SU-DHL-6 (cell line): ENCODE measurements around the gene TMEM184C.

Source experiments
- EZH2phosphoT487 ChIP-seq: fragments of 200-600 bp; sonication (generic), shearing (Covaris generic); conservative IDR thresholded peaks from 2 replicates; pipeline ENCODE4 v1.6.1; 2018; ENCODE audit warnings: mild to moderate bottlenecking, antibody characterized with exemption, low read length, moderate library complexity, mixed read lengths
- TF ChIP-seq, protein P1 (sequence below): fragments of 200-600 bp; sonication (generic); IDR thresholded peaks from one replicate; pipeline ENCODE4 v1.5.1; 2017; ENCODE audit warnings: antibody characterized with exemption, mild to moderate bottlenecking, low read length, moderate library complexity; ENCODE audit not compliant: insufficient read depth, poor library complexity, severe bottlenecking

DNA sequence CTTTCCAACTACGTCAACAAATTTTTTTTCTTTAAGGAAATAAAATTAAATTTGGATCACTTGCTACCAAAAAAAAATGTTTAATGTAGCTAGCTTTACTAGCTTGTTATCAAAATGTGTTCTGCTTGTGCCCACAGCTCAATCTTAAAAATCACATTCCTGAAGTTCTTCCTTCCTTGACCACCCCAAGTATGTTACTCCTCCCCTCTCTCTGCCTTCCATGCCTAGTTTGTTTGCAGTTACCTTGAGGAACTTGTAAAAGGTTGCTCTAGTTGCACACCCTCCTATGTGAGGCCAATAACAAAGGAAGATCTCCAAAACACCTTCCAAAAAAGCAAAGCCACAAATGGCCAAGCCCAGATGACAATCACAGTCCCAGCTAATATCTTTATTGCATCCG is 19.6 kb upstream of the TMEM184C start:
- TF ChIP-seq, protein P1, sequence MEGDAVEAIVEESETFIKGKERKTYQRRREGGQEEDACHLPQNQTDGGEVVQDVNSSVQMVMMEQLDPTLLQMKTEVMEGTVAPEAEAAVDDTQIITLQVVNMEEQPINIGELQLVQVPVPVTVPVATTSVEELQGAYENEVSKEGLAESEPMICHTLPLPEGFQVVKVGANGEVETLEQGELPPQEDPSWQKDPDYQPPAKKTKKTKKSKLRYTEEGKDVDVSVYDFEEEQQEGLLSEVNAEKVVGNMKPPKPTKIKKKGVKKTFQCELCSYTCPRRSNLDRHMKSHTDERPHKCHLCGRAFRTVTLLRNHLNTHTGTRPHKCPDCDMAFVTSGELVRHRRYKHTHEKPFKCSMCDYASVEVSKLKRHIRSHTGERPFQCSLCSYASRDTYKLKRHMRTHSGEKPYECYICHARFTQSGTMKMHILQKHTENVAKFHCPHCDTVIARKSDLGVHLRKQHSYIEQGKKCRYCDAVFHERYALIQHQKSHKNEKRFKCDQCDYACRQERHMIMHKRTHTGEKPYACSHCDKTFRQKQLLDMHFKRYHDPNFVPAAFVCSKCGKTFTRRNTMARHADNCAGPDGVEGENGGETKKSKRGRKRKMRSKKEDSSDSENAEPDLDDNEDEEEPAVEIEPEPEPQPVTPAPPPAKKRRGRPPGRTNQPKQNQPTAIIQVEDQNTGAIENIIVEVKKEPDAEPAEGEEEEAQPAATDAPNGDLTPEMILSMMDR, result no peak
- TF ChIP-seq EZH2phosphoT487, result no peak
